Stomach (tissue), 9 donors: ENCODE measurements around the gene PRODH. TPM values are rescaled to one million over a fixed set of nuclear protein-coding genes. Genes with fewer than 3 reads are reported as not detected.

Experiments
- DNase-seq, 2 donors: peaks; one replicate each; pipeline versions ENCODE4 v3.0.0 to v3.0.0-alpha.2; 2013 to 2019
- H3K27ac ChIP-seq, 5 donors: fragments of 200-600 bp in 4 of 5; sonication (generic) in 4 of 5; one replicate each; pipeline ENCODE4 v1.5.1; 2013 to 2019; ENCODE audit warnings: mild to moderate bottlenecking in 1 of 5, moderate library complexity in 1 of 5
- H3K27me3 ChIP-seq, 3 donors: fragments of 200-600 bp; sonication (generic); one replicate each; pipeline ENCODE4 v1.5.1; 2017 to 2019; ENCODE audit warnings: mixed run types in 1 of 3
- H3K36me3 ChIP-seq, 4 donors: fragments of 200-600 bp; sonication (generic); 1 replicate in 3 of 4; 2 replicates in 1 of 4; pipeline ENCODE4 v1.5.1; 2016 to 2019
- H3K4me1 ChIP-seq, 4 donors: fragments of 200-600 bp; sonication (generic); one replicate each; pipeline ENCODE4 v1.5.1; 2016 to 2019
- H3K4me3 ChIP-seq, 4 donors: fragments of 200-600 bp; sonication (generic) in 3 of 4; one replicate each; pipeline ENCODE4 v1.5.1; 2016 to 2019; ENCODE audit warnings: mild to moderate bottlenecking in 1 of 4
- H3K9me3 ChIP-seq, 4 donors: fragments of 200-600 bp; sonication (generic); one replicate each; pipeline ENCODE4 v1.5.1; 2016 to 2019
- EP300 ChIP-seq: sonication (generic); formaldehyde crosslinking; IDR thresholded peaks from one replicate; pipeline ENCODE4 v1.6.1; 2017; ENCODE audit warnings: antibody characterized with exemption
- POLR2A ChIP-seq, 4 donors: fragments of 450-650 bp; IDR thresholded peaks; one replicate each; pipeline ENCODE4 v1.6.1; 2016; ENCODE audit warnings: antibody characterized with exemption in 4 of 4, control low read depth in 2 of 4, mild to moderate bottlenecking in 1 of 4, moderate library complexity in 1 of 4
- POLR2AphosphoS5 ChIP-seq, 3 donors: sonication (generic); formaldehyde crosslinking; IDR thresholded peaks; one replicate each; pipeline ENCODE4 v1.6.1; 2016; ENCODE audit warnings: antibody characterized with exemption in 3 of 3
- WGBS, 5 donors: extraction: QIAGEN DNeasy Blood & Tissue Kit in 3 of 5; methylation state at CpG; one replicate each; pipeline versions ENCODE4 v1.1.5 to v1.1.7; 2013 to 2018; 5-methylcytosine and 5-hydroxymethylcytosine counted together
- intact Hi-C: fragments of 100-400 bp; cut with DNase I; formaldehyde crosslinking; loops from one replicate; pipeline ENCODE4 v1.15.1; 2023; ENCODE audit warnings: low total_unique reads
- polyA plus RNA-seq, 3 donors: library from polyadenylated mRNA; stranded (reverse); fragments of 200-250 nt; gene quantifications; one replicate each; pipeline ENCODE4 v1.2.3, GENCODE V29; 2013
- total RNA-seq, 5 donors: library from RNA; depleted of rRNA; stranded (reverse); fragments of >200 nt; gene quantifications; one replicate each; pipeline versions ENCODE4 v1.1.0 to v1.2.3, GENCODE V29; 2014 to 2016
- TF ChIP-seq, protein P1 (sequence below), 7 experiments: fragments of 450-650 bp in 4 of 7; fragments of 200-600 bp in 3 of 7; sonication (generic) in 3 of 7; IDR thresholded peaks; one replicate each; pipeline ENCODE4 v1.5.1; 2016 to 2019; ENCODE audit warnings: antibody characterized with exemption in 7 of 7, control low read depth in 2 of 7, mild to moderate bottlenecking in 1 of 7
- donor health status: healthy with polysubstance abuse.
- donor health status: Bipolar disorder and iron deficiency.
- donor health status: healthy.

The PRODH gene
- total and polyA plus RNA-seq, 8 donors = 0.19 to 240 (median 2.1) TPM; not detected in 2

DNA sequence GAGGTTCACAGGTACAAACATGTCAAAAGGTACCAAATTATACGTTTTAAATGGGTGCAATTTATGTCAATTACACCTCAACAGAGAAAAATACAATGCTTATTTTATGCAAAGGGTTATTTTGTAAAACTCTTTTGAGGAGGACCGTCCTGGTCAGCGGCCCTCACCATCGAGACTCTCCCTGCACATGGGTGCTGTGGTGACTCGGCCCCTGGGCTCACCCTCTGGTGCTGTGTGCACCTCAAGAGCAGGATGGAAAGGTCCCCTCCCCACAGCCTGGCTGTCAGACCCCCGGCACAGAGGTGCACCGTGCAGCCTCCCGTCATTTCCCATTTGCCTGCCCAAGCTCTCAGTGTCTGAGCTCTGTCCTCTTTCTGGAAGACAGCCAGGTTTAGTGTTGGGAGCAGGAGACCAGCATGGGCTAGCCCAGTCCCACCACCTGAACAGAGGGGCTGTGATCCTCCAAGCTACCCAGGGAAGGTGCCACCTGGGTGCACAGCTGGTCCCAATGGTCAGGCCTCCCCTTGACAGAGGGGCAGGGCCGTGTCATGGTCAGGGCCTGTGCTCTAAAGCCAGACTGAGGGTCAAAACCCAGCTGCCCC, 41.8 kb upstream of the PRODH start:
- WGBS, 5 donors = 78 to 86% (median 82%) methylated on average over 8 to 9 of the region's 9 CpGs
- H3K36me3 ChIP-seq = no peaks in the 10 kb centered on the region
- no peak overlapping the region for H3K4me3 ChIP-seq
- TF ChIP-seq, protein P1, sequence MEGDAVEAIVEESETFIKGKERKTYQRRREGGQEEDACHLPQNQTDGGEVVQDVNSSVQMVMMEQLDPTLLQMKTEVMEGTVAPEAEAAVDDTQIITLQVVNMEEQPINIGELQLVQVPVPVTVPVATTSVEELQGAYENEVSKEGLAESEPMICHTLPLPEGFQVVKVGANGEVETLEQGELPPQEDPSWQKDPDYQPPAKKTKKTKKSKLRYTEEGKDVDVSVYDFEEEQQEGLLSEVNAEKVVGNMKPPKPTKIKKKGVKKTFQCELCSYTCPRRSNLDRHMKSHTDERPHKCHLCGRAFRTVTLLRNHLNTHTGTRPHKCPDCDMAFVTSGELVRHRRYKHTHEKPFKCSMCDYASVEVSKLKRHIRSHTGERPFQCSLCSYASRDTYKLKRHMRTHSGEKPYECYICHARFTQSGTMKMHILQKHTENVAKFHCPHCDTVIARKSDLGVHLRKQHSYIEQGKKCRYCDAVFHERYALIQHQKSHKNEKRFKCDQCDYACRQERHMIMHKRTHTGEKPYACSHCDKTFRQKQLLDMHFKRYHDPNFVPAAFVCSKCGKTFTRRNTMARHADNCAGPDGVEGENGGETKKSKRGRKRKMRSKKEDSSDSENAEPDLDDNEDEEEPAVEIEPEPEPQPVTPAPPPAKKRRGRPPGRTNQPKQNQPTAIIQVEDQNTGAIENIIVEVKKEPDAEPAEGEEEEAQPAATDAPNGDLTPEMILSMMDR (IDR thresholded peaks at IDR 0.05) = no peak
- TF ChIP-seq EP300 (no peak), POLR2A (IDR thresholded peaks at IDR 0.05) (no peak), POLR2AphosphoS5 (IDR thresholded peaks at IDR 0.05) (no peak)
- no peak for DNase-seq
- intact Hi-C loops = no loop called here
- no peaks in the 10 kb centered on the region for H3K4me1 ChIP-seq
- no peak overlapping the region for H3K27ac ChIP-seq
- H3K9me3 ChIP-seq = peaks cover 3 to 11% (median 8%) of the 10 kb centered on the region in 4 donors
- H3K27me3 ChIP-seq = peaks cover 0 to 10% (median 0%) of the 10 kb centered on the region in 3 donors

- TF ChIP-seq EP300 (no peak), POLR2AphosphoS5 (IDR thresholded peaks at IDR 0.05) (no peak)
- TF ChIP-seq, protein P1 (IDR thresholded peaks at IDR 0.05) = no peak
- DNase-seq = no peak
- Histone ChIP-seq H3K36me3 (no peaks in the 10 kb centered on the region), H3K4me3 (no peak overlapping the region), H3K9me3 (peaks cover 3 to 11% (median 8%) of the 10 kb centered on the region in 4 donors), H3K27ac (no peak overlapping the region), H3K4me1 (peaks cover 0 to 2% (median 0%) of the 10 kb centered on the region in 4 donors), H3K27me3 (peaks cover 0 to 22% (median 4%) of the 10 kb centered on the region in 3 donors)
- intact Hi-C loops = no loop called here
- WGBS, 5 donors = 71 to 90% (median 79%) methylated on average over 10 of the region's 10 CpGs
Observed at GRCh38 chr22:18976197-18976751, 40.2 kb upstream of the PRODH start.

DNA sequence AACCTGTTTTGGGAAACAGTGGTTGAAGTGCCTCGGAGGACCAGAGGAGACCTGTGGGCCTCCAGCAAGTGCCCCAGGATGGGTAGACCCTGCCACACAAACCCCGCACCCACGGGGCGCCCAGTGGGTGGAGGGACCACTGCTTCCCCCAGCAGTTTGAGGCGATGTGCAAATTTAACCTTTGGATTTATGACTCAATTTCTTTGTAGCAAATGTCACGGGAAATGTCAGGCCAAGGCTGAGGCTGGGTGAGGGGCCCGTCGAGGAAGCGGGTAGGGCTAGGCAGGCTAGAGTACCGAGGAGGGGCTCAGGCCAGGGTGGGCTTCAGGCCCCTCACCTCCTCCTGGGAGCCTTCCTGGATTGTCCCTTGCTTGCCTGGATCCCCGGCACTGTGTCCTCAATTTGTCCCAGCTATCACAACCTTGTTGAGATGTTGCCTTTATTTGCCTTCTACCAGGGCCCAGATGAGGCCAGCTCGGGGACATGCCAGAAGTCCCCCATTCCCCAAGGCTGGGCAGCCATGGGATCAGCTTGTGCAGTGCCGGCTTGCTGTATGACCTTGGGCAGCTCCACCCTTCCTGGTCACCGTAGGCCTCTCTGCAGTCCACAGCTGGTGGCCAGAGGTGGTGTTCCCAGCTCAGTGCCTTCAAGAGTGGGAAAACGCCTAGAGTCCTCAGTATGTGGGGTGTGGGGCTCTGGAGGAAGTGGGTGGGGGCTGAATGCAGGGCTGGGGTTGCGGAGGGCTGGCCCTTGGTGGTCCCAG, 39.5 kb upstream of the PRODH start:
- H3K4me1 ChIP-seq = peaks cover 0 to 9% (median 6%) of the 10 kb centered on the region in 4 donors
- DNase-seq = no peak
- H3K4me3 ChIP-seq = no peak overlapping the region
- WGBS, 5 donors = 63 to 76% (median 64%) methylated on average over 16 of the region's 16 CpGs
- TF ChIP-seq EP300 (no peak), POLR2A (IDR thresholded peaks at IDR 0.05) (no peak), POLR2AphosphoS5 (IDR thresholded peaks at IDR 0.05) (no peak)
- TF ChIP-seq, protein P1 (IDR thresholded peaks at IDR 0.05) = no peak
- intact Hi-C loops = no loop called here
- H3K36me3 ChIP-seq = no peaks in the 10 kb centered on the region
- H3K27me3 ChIP-seq = peaks cover 0 to 29% (median 10%) of the 10 kb centered on the region in 3 donors
- peaks cover 1 to 4% (median 3%) of the 10 kb centered on the region in 4 donors for H3K9me3 ChIP-seq
- no peak overlapping the region for H3K27ac ChIP-seq

- intact Hi-C loops = no loop called here
- Histone ChIP-seq H3K4me1 (peaks cover 0 to 16% (median 13%) of the 10 kb centered on the region in 4 donors), H3K27me3 (peaks cover 0 to 38% (median 17%) of the 10 kb centered on the region in 3 donors), H3K9me3 (no peaks in the 10 kb centered on the region), H3K36me3 (no peaks in the 10 kb centered on the region), H3K27ac (no peak overlapping the region), H3K4me3 (no peak overlapping the region)
- 61 to 83% (median 81%) methylated on average over 11 to 18 of the region's 18 CpGs for WGBS, 5 donors
- no peak for DNase-seq
- no peak for TF ChIP-seq POLR2AphosphoS5 (IDR thresholded peaks at IDR 0.05)
- TF ChIP-seq POLR2A (IDR thresholded peaks at IDR 0.05) = no peak
- no peak for TF ChIP-seq EP300
- TF ChIP-seq, protein P1 (IDR thresholded peaks at IDR 0.05) = no peak
Observed at GRCh38 chr22:18974477-18975180, 38.5 kb upstream of the PRODH start.
